GM12874 (cell line): Measurements from ENCODE around the gene WDR53.

Experiments used
- CTCF ChIP-seq: IDR thresholded peaks from 2 replicates; pipeline ENCODE4 v1.5.1; 2011; ENCODE audit warnings: low read depth, mild to moderate bottlenecking, control low read depth, low read length, moderate library complexity; ENCODE audit not compliant: insufficient read depth

WDR53 gene

GRCh38 chr3:196568246-196569002, at the start of gene WDR53, which contains the start of gene FBXO45:
Gene WDR53 (minus strand): TSS chr3:196568554. CDS start chr3:196561475, 7,079 bp downstream.
Gene FBXO45 (plus strand): TSS chr3:196568660. CDS start chr3:196568985, 325 bp downstream.
- TF ChIP-seq CTCF, result no peak

DNA sequence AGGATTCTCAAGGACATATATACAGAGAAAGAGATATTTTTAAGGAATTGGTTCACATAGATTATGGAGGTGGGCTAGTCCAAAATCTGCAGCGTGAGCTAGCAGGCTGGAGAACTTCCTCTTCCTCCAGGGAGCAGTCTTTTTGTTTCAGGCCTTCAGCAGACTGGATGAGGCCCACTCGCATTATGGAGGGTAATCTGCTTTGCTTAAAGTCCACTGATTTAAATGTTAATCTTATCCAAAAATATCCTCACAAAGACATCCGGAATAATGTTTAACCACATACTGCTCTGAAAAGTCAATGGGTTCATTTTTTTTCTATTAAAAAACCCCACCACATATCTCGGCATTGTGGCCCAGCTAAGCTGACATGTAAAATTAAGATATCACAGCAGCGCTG, 48.9 kb upstream of the WDR53 start:
- TF ChIP-seq CTCF, result no peak

- no peak for TF ChIP-seq CTCF
Measured at GRCh38 chr3:196611761-196612483, 43.6 kb upstream of the WDR53 start.

DNA sequence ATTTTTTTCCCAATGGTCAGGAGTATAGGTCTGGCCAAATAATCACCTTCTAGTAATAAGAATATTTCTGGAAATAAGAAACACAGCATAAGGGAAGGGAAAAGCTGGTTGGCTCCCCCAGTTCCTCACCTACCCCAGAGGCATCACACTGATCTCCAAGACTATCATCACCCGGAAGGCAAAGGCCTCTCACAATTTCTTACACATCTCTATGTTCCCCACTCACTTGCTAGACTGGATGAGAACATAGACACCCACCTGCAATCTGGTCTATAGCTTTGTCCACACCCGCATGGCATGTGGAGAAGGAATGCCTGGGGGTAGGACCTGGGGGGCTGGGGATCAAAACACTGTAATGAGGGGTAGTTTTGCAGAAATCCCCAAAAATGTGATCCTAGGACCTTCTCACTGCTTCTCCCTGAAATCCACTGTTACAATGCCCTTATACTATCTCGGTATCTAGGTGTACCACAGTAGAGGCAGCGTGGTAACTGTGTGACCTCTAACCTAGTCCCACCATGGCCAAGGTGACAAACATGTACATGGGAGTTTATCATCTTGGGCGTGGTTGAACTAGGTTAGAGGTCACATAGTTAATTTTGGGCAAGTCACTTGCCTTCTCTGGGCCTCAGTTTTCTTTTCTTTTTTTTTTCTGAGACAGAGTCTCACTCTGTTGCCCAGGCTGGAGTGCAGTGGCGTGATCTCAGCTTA, 41.6 kb upstream of the WDR53 start:
- no peak for TF ChIP-seq CTCF

GRCh38 chr3:196609343-196609775, 41.0 kb upstream of the WDR53 start:
- peak; percentile 80 for TF ChIP-seq CTCF

- TF ChIP-seq CTCF, result no peak
Measured at GRCh38 chr3:196608693-196609092, 40.3 kb upstream of the WDR53 start.

GRCh38 chr3:196604548-196604947, 36.2 kb upstream of the WDR53 start:
- TF ChIP-seq CTCF, result no peak
